ENCODE data around the gene HPGDS.
A peak's percentile ranks its signal among the peaks of the same experiment; 100 is the strongest.

Gene HPGDS

GRCh38 chr4:94285666-94286065, 57.0 kb downstream of the HPGDS start:
- peaks cover 7% of the 10 kb centered on the region for H3K4me1 ChIP-seq (ENCODE audit: control insufficient read depth, insufficient read depth, low read length)
- H3K9ac ChIP-seq (ENCODE audit: low read length), result no peak overlapping the region
- DNase-seq (ENCODE audit: low read depth), result no peak
- H3K36me3 ChIP-seq (ENCODE audit: control insufficient read depth, insufficient read depth, low read length, severe bottlenecking), result peaks cover 82% of the 10 kb centered on the region
- H3K4me3 ChIP-seq (ENCODE audit: low read length), result no peak overlapping the region
- no peaks in the 10 kb centered on the region for H3K9me3 ChIP-seq (ENCODE audit: control insufficient read depth, low read length)
- H3K27me3 ChIP-seq (replicated peaks; ENCODE audit: control insufficient read depth, insufficient read depth, low read length), result no peaks in the 10 kb centered on the region

GRCh38 chr4:94284889-94285288, 57.7 kb downstream of the HPGDS start:
- H3K27me3 ChIP-seq (replicated peaks; ENCODE audit: control insufficient read depth, insufficient read depth, low read length), result no peaks in the 10 kb centered on the region
- no peaks in the 10 kb centered on the region for H3K9me3 ChIP-seq (ENCODE audit: control insufficient read depth, low read length)
- no peak for DNase-seq (ENCODE audit: low read depth)
- no peak overlapping the region for H3K4me3 ChIP-seq (ENCODE audit: low read length)
- H3K4me1 ChIP-seq (ENCODE audit: control insufficient read depth, insufficient read depth, low read length), result peaks cover 4% of the 10 kb centered on the region
- H3K36me3 ChIP-seq (ENCODE audit: control insufficient read depth, insufficient read depth, low read length, severe bottlenecking), result peaks cover 86% of the 10 kb centered on the region
- no peak overlapping the region for H3K9ac ChIP-seq (ENCODE audit: low read length)

- H3K4me3 ChIP-seq (ENCODE audit: low read length), result no peak overlapping the region
- no peak overlapping the region for H3K9ac ChIP-seq (ENCODE audit: low read length)
- no peaks in the 10 kb centered on the region for H3K27me3 ChIP-seq (replicated peaks; ENCODE audit: control insufficient read depth, insufficient read depth, low read length)
- peaks cover 82% of the 10 kb centered on the region for H3K36me3 ChIP-seq (ENCODE audit: control insufficient read depth, insufficient read depth, low read length, severe bottlenecking)
- no peak for DNase-seq (ENCODE audit: low read depth)
- no peaks in the 10 kb centered on the region for H3K9me3 ChIP-seq (ENCODE audit: control insufficient read depth, low read length)
- H3K4me1 ChIP-seq (ENCODE audit: control insufficient read depth, insufficient read depth, low read length), result peaks cover 7% of the 10 kb centered on the region
Observed at GRCh38 chr4:94278781-94279180, 63.9 kb downstream of the HPGDS start.

- Histone ChIP-seq H3K4me3 (ENCODE audit: low read length) (no peak overlapping the region), H3K36me3 (ENCODE audit: control insufficient read depth, insufficient read depth, low read length, severe bottlenecking) (peaks cover 82% of the 10 kb centered on the region), H3K4me1 (ENCODE audit: control insufficient read depth, insufficient read depth, low read length) (peaks cover 7% of the 10 kb centered on the region), H3K27me3 (replicated peaks; ENCODE audit: control insufficient read depth, insufficient read depth, low read length) (no peaks in the 10 kb centered on the region), H3K9ac (ENCODE audit: low read length) (no peak overlapping the region), H3K9me3 (ENCODE audit: control insufficient read depth, low read length) (no peaks in the 10 kb centered on the region)
- no peak for DNase-seq (ENCODE audit: low read depth)
Observed at GRCh38 chr4:94277534-94277933, 65.1 kb downstream of the HPGDS start.

GRCh38 chr4:94276204-94276603, 66.4 kb downstream of the HPGDS start:
- no peak for DNase-seq (ENCODE audit: low read depth)
- peaks cover 7% of the 10 kb centered on the region for H3K4me1 ChIP-seq (ENCODE audit: control insufficient read depth, insufficient read depth, low read length)
- peaks cover 84% of the 10 kb centered on the region for H3K36me3 ChIP-seq (ENCODE audit: control insufficient read depth, insufficient read depth, low read length, severe bottlenecking)
- H3K27me3 ChIP-seq (replicated peaks; ENCODE audit: control insufficient read depth, insufficient read depth, low read length), result no peaks in the 10 kb centered on the region
- H3K4me3 ChIP-seq (ENCODE audit: low read length), result no peak overlapping the region
- H3K9me3 ChIP-seq (ENCODE audit: control insufficient read depth, low read length), result no peaks in the 10 kb centered on the region
- H3K9ac ChIP-seq (ENCODE audit: low read length), result no peak overlapping the region

GRCh38 chr4:94274912-94275311, 67.7 kb downstream of the HPGDS start:
- Histone ChIP-seq H3K27me3 (replicated peaks; ENCODE audit: control insufficient read depth, insufficient read depth, low read length) (no peaks in the 10 kb centered on the region), H3K4me1 (ENCODE audit: control insufficient read depth, insufficient read depth, low read length) (peaks cover 7% of the 10 kb centered on the region), H3K9me3 (ENCODE audit: control insufficient read depth, low read length) (no peaks in the 10 kb centered on the region), H3K4me3 (ENCODE audit: low read length) (no peak overlapping the region), H3K36me3 (ENCODE audit: control insufficient read depth, insufficient read depth, low read length, severe bottlenecking) (peaks cover 82% of the 10 kb centered on the region), H3K9ac (ENCODE audit: low read length) (no peak overlapping the region)
- DNase-seq (ENCODE audit: low read depth), result peak; percentile 31

- Histone ChIP-seq H3K9me3 (ENCODE audit: control insufficient read depth, low read length) (no peaks in the 10 kb centered on the region), H3K9ac (ENCODE audit: low read length) (no peak overlapping the region), H3K36me3 (ENCODE audit: control insufficient read depth, insufficient read depth, low read length, severe bottlenecking) (peaks cover 66% of the 10 kb centered on the region), H3K27me3 (replicated peaks; ENCODE audit: control insufficient read depth, insufficient read depth, low read length) (no peaks in the 10 kb centered on the region), H3K4me3 (ENCODE audit: low read length) (no peak overlapping the region), H3K4me1 (ENCODE audit: control insufficient read depth, insufficient read depth, low read length) (peaks cover 11% of the 10 kb centered on the region)
- DNase-seq (ENCODE audit: low read depth), result no peak
Observed at GRCh38 chr4:94271248-94271647, 71.4 kb downstream of the HPGDS start.

- peaks cover 3% of the 10 kb centered on the region for H3K4me1 ChIP-seq (ENCODE audit: control insufficient read depth, insufficient read depth, low read length)
- no peak for DNase-seq (ENCODE audit: low read depth)
- no peak overlapping the region for H3K9ac ChIP-seq (ENCODE audit: low read length)
- H3K36me3 ChIP-seq (ENCODE audit: control insufficient read depth, insufficient read depth, low read length, severe bottlenecking), result peaks cover 55% of the 10 kb centered on the region
- no peak overlapping the region for H3K4me3 ChIP-seq (ENCODE audit: low read length)
- H3K27me3 ChIP-seq (replicated peaks; ENCODE audit: control insufficient read depth, insufficient read depth, low read length), result no peaks in the 10 kb centered on the region
- H3K9me3 ChIP-seq (ENCODE audit: control insufficient read depth, low read length), result no peaks in the 10 kb centered on the region
Observed at GRCh38 chr4:94267037-94267436, 75.6 kb downstream of the HPGDS start.

GRCh38 chr4:94262163-94263016, 80.2 kb downstream of the HPGDS start:
- no peak overlapping the region for H3K4me3 ChIP-seq (ENCODE audit: low read length)
- H3K27me3 ChIP-seq (replicated peaks; ENCODE audit: control insufficient read depth, insufficient read depth, low read length), result no peaks in the 10 kb centered on the region
- peaks cover 3% of the 10 kb centered on the region for H3K4me1 ChIP-seq (ENCODE audit: control insufficient read depth, insufficient read depth, low read length)
- H3K9me3 ChIP-seq (ENCODE audit: control insufficient read depth, low read length), result no peaks in the 10 kb centered on the region
- no peak for DNase-seq (ENCODE audit: low read depth)
- no peak overlapping the region for H3K9ac ChIP-seq (ENCODE audit: low read length)
- peaks cover 35% of the 10 kb centered on the region for H3K36me3 ChIP-seq (ENCODE audit: control insufficient read depth, insufficient read depth, low read length, severe bottlenecking)

- no peaks in the 10 kb centered on the region for H3K9me3 ChIP-seq (ENCODE audit: control insufficient read depth, low read length)
- no peak overlapping the region for H3K9ac ChIP-seq (ENCODE audit: low read length)
- no peaks in the 10 kb centered on the region for H3K27me3 ChIP-seq (replicated peaks; ENCODE audit: control insufficient read depth, insufficient read depth, low read length)
- peaks cover 40% of the 10 kb centered on the region for H3K36me3 ChIP-seq (ENCODE audit: control insufficient read depth, insufficient read depth, low read length, severe bottlenecking)
- no peaks in the 10 kb centered on the region for H3K4me1 ChIP-seq (ENCODE audit: control insufficient read depth, insufficient read depth, low read length)
- no peak overlapping the region for H3K4me3 ChIP-seq (ENCODE audit: low read length)
- peak; percentile 43 for DNase-seq (ENCODE audit: low read depth)
Observed at GRCh38 chr4:94256828-94257227, 85.8 kb downstream of the HPGDS start.

- DNase-seq (ENCODE audit: low read depth), result no peak
- no peaks in the 10 kb centered on the region for H3K9me3 ChIP-seq (ENCODE audit: control insufficient read depth, low read length)
- H3K4me3 ChIP-seq (ENCODE audit: low read length), result no peak overlapping the region
- no peaks in the 10 kb centered on the region for H3K27me3 ChIP-seq (replicated peaks; ENCODE audit: control insufficient read depth, insufficient read depth, low read length)
- no peaks in the 10 kb centered on the region for H3K4me1 ChIP-seq (ENCODE audit: control insufficient read depth, insufficient read depth, low read length)
- no peak overlapping the region for H3K9ac ChIP-seq (ENCODE audit: low read length)
- H3K36me3 ChIP-seq (ENCODE audit: control insufficient read depth, insufficient read depth, low read length, severe bottlenecking), result peaks cover 42% of the 10 kb centered on the region
Observed at GRCh38 chr4:94256144-94256783, 86.4 kb downstream of the HPGDS start.

All from adipocyte (in vitro differentiated cells).